Kidney epithelial cell (primary cell): Measurements from ENCODE around the gene SNTB2. TPM values are rescaled to one million over a fixed set of nuclear protein-coding genes. Genes with fewer than 3 reads are reported as not detected.

Source experiments
- DNase-seq: peaks from one replicate; pipeline ENCODE4 v3.0.0-alpha.2; 2010; ENCODE audit warnings: low read depth
- H3K27me3 ChIP-seq: 2 replicates; pipeline ENCODE4 v1.6.0; 2011; ENCODE audit warnings: low read length; ENCODE audit not compliant: control insufficient read depth, insufficient read depth
- H3K36me3 ChIP-seq: 2 replicates; pipeline ENCODE4 v1.5.1; 2011; ENCODE audit warnings: low read length; ENCODE audit not compliant: control insufficient read depth, insufficient read depth
- H3K4me3 ChIP-seq: 2 replicates; pipeline ENCODE4 v1.5.1; 2011; ENCODE audit warnings: low read depth, mild to moderate bottlenecking, control low read depth, low read length
- total RNA-seq: library from RNA; depleted of rRNA; stranded (reverse); fragments of >200 nt; gene quantifications from 2 replicates; pipeline ENCODE4 v1.2.3, GENCODE V29; 2015
- TF ChIP-seq, protein P1 (sequence below): IDR thresholded peaks from 2 replicates; pipeline ENCODE4 v1.5.1; 2011; ENCODE audit warnings: mild to moderate bottlenecking, moderate library complexity, low read length, control low read depth, inconsistent platforms; ENCODE audit not compliant: insufficient read depth, poor library complexity, severe bottlenecking

SNTB2 gene
- total RNA-seq, 1 donor from 2014 or later: 9.0 TPM

DNA sequence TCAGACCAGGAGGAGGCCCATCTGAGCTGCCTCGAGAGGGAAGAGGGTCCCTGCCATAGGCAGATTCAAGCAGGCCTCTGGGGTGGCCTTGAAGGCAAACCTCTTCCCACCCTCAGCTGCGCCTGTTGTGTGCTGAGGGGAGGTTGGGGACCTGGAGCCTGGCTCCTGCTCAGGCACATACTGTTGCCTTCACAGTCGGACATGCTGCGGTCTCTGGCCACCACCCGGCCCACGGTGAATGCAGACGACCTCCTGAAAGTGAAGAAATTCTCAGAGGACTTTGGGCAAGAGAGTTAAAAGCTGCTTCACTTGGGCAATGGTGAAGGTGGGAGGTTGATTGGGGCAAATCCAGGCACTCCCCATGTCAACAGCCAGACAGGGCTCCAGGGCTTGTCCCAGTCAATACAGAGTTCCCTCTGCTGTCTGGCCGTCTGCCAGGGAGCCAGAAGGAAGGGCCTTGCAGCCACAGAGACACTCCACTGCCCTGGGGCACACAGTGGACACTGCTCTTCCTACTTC, 137.1 kb downstream of the SNTB2 start:
- H3K27me3 ChIP-seq: no peaks in the 10 kb centered on the region
- peaks cover 13% of the 10 kb centered on the region for H3K36me3 ChIP-seq
- TF ChIP-seq, protein P1, sequence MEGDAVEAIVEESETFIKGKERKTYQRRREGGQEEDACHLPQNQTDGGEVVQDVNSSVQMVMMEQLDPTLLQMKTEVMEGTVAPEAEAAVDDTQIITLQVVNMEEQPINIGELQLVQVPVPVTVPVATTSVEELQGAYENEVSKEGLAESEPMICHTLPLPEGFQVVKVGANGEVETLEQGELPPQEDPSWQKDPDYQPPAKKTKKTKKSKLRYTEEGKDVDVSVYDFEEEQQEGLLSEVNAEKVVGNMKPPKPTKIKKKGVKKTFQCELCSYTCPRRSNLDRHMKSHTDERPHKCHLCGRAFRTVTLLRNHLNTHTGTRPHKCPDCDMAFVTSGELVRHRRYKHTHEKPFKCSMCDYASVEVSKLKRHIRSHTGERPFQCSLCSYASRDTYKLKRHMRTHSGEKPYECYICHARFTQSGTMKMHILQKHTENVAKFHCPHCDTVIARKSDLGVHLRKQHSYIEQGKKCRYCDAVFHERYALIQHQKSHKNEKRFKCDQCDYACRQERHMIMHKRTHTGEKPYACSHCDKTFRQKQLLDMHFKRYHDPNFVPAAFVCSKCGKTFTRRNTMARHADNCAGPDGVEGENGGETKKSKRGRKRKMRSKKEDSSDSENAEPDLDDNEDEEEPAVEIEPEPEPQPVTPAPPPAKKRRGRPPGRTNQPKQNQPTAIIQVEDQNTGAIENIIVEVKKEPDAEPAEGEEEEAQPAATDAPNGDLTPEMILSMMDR: no peak
- H3K4me3 ChIP-seq: no peak overlapping the region
- DNase-seq: no peak

DNA sequence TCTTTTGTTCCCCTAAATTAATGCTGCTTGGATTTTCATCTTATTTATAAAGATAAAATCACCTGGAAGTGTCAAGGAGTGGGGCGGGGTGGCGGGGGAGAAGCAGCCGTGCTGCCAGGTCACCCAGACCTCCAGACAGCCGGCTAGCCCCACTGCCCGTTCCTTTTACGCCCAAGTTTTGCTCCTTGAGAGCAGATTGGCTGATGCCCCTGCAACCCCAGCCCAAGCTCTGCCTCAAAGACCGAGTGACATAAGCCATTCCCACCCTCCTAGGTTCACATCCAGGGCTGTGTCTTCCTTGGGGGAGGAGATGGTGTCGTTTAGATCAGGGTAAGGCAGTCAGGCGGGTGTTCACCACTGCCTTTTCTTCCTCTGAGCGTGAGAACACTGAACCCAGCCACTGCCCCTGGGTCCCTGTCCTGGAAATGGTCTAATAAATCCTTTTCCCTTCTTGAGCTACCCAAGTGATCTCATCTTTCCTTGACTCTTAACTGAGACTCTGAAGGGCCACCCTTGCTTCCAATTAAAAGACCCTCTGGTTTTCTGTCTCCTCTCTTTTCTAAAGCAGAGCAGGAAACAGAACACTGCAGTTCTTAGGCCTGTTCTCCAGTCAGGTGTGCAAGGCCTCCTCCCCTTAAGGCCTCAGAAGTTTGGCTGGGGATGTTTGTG, 137.8 kb downstream of the SNTB2 start:
- H3K27me3 ChIP-seq: no peaks in the 10 kb centered on the region
- TF ChIP-seq, protein P1: no peak
- DNase-seq: no peak
- no peak overlapping the region for H3K4me3 ChIP-seq
- H3K36me3 ChIP-seq: peaks cover 13% of the 10 kb centered on the region

DNA sequence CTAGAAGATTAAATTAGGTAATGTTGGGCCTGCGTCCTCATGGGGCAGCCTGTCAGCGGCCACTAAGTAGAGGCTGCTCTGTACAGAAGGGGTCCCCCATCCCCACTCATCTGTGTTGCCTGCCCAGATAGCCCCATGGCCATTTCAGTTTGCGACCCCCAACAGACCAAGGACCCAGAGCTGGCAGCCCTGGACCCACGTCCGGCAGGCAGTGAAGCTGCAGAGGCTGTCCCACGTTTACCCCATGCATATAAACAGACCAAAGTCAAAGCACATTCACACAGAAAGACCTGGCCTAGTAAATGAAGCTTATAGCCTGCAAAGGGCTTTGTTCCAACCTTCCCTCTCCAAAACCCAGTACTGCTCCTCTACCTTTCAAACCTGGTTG, 138.8 kb downstream of the SNTB2 start:
- Histone ChIP-seq H3K27me3 (no peaks in the 10 kb centered on the region), H3K36me3 (peaks cover 12% of the 10 kb centered on the region), H3K4me3 (no peak overlapping the region)
- no peak for DNase-seq
- TF ChIP-seq, protein P1: no peak

DNA sequence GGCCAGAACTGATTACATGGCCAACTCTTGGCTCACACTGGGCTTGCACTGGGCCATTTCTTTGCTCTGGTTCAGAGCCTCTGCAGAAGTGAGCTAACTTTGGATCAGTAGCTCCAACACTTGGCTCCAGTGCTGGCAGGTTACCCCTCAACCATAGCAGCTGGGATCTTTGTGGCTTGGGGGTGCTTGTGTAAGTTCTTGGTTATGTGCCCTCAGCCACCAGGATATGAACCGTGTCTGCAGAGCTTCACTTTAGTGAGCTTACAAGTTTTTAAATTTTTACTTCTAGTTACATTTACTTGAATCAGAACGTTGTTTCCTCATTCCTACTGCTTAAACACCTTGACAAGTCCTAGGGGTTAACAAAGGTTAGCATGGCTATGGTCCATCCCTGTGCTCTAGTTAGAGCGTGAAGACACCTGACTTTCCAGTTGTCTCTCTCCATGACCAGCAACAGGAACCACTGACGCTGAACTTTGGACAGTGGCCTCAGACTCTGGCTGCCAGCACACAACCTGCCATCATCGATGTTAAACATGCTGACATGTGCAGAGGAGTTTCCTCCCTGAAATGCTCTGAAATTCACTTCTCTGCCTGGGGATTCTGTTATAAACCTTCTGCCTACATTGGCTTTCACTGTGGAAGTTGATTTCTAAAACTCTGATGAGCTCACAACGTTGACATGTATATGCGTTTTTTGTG, 139.4 kb downstream of the SNTB2 start:
- TF ChIP-seq, protein P1: no peak
- H3K27me3 ChIP-seq: no peaks in the 10 kb centered on the region
- H3K4me3 ChIP-seq: no peak overlapping the region
- no peak for DNase-seq
- peaks cover 12% of the 10 kb centered on the region for H3K36me3 ChIP-seq

DNA sequence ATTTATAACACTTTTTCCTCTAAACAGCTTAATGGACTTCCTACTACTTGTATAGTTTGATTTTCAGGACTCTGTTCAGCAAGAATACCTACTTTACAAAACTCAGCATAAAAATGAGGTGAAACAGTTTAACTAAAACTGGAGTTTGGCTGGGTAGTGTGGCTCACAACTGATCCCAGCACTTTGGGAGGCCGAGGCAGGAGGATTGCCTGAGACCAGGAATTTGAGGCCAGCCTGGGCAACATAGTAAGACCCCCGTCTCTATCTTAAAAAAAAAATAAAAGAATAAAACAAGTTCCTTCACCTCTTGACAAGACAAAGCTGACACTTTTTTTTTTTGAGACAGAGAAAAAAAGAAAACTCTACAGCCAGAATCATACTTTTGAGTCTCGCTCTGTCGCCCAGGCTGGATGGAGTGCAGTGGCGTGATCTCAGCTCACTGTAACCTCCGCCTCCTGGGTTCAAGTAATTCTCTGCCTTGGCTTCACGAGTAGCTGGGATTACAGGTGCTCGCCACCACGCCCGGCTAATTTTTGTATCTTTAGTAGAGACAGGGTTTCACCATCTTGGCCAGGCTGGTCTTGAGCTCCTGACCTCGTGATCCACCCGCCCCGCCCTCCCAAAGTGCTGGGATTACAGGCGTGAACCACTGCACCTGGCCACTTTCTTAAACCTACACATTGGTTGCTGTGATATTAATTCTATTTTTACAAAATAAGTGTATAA, 140.8 kb downstream of the SNTB2 start:
- TF ChIP-seq, protein P1: no peak
- H3K36me3 ChIP-seq: peaks cover 4% of the 10 kb centered on the region
- H3K4me3 ChIP-seq: no peak overlapping the region
- no peaks in the 10 kb centered on the region for H3K27me3 ChIP-seq
- DNase-seq: no peak
